ENCODE data around the gene GTF2E1.
"Not testable (repeated sequence)": the region's sequence is repeated elsewhere in the genome, so short reads cannot be mapped to it uniquely, and the experiment has no call there.

The GTF2E1 gene

DNA sequence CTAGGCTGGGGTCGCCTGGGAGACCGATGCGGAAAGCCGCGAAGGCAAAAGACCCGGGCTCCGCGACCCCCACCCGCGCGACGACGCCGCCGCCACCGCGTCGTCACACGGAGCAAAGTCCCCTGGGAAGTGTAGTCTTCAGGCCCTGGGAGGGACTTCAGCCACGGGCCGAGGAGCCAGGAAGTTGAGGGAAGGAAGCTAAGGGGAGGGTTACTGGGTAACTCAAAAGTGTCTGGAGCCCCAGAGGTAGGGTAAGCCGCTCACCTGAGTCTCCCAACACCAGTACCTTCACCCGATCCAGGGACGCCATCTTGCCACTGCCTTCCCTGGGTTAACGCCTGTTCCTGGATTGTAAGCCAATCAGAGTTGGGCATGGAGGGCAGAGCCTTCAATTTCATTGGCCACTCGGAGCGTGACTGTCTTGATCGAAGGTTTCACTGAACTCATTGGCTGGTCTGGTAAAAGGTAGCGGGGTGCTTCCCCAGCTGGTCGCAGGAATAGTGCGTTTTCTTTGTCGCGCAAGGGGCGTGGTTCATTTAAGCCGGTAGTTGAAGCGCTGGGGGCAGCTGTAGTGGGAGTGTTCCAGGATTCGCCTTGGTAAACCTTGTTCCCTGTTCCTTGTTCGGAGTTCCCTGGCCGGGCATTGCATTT is at the start of gene GTF2E1, which contains the start of gene RABL3:
TSS of gene GTF2E1 (plus strand) at position 547 of the 651 bp plus-strand sequence. CDS start 7,809 bp downstream, outside the sequence.
TSS of gene RABL3 (minus strand) at position 319 of the 651 bp plus-strand sequence. CDS start at position 310, 9 bp downstream.
- peak; percentile 96 for DNase-seq

- peak; percentile 80 for DNase-seq
These were observed 48.9 kb upstream of the GTF2E1 start for GRCh38 chr3:120693439-120694171.

DNA sequence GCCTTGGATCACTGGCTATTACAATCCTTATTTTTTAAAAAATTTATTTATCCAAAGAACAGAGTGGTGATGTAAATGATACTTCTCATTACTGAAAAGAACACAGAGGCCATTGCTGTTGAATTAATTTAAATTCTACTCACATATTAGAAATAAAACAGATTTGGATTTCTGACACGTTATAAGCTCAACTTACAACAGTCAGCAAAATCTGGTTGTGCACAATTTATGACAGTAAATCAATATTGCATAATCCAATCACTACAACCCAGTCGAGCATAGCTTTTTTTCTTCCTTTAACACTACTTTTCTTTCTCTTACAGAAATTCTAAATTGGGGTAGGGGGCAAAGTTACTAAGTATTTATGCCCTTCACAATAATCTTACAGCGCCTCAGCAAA is 43.2 kb upstream of the GTF2E1 start:
- no peak for DNase-seq

DNA sequence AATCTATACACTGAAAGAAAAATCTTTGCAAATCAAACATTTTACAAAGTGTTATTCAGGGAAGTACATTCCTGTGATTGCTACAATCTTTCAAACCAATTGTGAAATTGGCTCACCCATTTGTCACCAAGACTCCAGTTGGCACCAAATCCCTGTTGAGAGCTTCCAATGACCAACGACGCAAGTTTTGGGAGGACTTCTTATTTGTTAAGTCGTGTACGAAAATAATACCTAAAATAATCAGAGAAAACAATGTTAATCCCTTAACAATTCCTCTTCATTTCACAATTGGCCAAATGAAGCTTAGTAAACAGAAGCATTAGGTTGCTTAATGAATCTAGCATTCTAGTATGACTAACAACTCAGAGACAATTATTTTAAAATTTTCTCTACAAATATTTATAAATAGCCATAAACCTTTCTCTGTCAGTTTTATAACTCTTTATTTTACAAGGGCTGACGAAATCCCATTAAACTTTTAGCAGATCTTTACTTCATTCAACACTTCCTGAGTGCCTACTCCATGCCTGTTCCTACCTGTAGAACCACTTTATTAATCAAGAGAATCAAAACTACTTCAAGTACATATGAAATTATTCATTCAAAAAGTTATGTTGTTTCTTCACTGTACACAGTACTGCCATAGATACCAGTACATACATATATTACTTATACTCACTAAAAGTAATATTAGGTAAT is 36.5 kb upstream of the GTF2E1 start:
- DNase-seq, result no peak

DNA sequence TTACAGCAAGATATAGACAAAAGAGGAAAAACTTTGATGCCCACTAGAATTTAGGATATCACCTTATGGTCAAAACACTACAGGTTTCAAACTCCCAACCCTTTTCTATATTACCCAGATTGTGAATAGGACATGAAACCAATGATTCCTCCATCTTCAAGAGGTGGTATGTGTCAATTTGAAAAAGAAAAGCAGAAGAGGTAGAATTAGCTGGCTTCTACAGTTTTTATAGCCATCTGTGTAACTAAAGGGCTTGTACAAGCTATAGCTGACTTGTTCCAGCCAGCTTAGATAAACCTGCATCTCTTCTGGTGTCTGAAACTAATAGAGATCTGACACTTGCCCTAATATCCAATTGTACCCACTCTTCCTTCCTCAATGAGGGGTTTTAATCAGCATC is 35.6 kb upstream of the GTF2E1 start:
- no peak for DNase-seq

DNA sequence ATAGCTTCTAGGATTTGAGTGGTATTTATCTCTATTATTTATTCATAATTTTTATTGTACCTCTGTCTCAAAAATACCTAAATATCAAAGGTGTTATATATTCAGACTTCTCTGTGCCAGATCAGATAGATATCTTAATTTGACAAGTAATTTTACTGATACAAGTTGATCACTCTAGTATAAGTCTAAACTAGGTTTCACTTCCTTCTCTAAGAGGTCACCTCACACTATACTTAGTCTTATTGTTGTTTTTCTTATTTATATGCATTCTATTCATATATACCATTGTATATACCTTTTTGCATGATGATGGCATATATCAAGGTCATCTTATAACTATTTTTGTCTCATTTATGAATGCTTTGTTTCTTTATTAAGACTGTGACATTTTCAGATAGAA is 34.1 kb upstream of the GTF2E1 start:
- no peak for DNase-seq

DNA sequence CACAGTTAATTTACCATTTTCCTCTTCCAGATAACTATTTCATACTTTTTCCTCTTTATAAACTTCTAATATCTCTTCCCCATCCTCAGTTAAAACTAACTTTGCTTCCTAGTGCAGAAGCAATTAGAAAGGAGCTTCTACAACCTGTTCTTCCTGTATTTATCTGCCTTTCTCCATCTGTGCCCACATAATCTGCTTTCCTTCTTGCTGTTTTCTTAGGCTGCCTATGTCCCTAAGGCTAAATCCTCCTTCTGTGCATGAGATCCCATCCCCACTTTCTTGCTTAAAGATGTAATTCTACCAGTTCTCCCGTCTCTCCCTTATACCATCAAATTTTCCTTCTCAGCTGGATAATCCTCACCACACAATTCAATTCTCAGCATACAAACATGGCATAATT is 32.2 kb upstream of the GTF2E1 start:
- no peak for DNase-seq

GRCh38 chr3:120713262-120713661 is 29.3 kb upstream of the GTF2E1 start:
- DNase-seq, result no peak

DNA sequence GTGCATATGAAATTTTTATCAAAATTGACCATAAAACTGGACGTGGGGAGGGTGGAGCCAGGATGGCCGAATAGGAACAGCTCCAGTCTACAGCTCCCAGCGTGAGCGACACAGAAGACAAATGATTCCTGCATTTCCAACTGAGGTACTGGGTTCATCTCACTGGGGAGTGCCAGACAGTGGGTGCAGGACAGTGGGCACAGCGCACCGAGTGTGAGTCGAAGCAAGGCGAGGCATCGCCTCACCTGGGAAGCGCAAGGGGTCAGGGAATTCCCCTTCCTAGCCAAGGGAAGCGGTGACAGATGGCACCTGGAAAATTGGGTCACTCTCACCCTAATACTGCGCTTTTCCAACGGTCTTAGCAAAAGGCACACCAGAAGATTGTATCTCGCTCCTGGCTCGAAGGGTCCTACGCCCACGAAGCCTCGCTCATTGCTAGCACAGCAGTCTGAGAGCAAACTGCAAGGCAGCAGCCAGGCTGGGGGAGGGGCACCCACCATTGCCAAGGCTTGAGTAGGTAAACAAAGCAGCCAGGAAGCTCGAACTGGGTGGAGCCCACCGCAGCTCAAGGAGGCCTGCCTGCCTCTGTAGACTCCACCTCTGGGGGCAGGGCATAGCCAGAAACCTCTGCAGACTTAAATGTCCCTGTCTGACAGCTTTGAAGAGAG is 23.2 kb upstream of the GTF2E1 start:
- not testable (repeated sequence) for DNase-seq

DNA sequence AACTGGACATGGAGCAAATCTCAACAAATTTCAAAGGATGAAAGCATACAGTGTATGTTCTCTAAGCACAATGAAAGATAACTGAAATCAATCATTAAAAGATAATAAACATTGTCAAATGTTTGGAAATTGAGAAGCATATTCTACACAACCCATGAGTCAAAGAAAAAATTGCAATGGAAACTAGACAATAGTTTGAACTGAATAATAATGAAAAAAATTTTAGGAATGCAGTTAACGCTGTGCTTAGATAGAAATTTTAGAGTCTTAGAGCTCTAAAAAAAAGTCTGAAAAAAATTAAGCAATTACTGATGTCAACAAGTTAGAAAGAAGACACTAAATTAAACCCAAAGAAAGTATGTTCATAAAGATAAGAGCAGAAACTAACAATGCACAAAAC is 15.8 kb upstream of the GTF2E1 start:
- DNase-seq, result no peak

GRCh38 chr3:120730576-120731542 is 11.7 kb upstream of the GTF2E1 start:
- no peak for DNase-seq

DNA sequence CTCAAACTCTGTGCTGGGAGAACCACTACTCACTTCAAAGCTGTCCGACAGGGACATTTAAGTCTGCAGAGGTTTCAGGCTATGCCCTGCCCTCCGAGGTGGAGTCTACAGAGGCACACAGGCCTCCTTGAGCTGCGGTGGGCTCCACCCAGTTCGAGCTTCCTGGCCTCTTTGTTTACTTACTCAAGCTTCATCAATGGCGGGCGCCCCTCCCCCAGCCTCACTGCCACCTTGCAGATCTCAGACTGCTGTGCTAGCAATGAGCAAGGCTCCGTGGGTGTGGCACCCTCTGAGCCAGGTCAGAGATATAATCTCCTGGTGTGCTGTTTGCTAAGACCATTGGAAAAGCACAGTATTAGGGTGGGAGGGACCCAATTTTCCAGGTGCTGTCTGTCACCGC is 4.5 kb upstream of the GTF2E1 start:
- not testable (repeated sequence) for DNase-seq

- DNase-seq, result no peak
These were observed 1.2 kb upstream of the GTF2E1 start for GRCh38 chr3:120741320-120741719.

DNA sequence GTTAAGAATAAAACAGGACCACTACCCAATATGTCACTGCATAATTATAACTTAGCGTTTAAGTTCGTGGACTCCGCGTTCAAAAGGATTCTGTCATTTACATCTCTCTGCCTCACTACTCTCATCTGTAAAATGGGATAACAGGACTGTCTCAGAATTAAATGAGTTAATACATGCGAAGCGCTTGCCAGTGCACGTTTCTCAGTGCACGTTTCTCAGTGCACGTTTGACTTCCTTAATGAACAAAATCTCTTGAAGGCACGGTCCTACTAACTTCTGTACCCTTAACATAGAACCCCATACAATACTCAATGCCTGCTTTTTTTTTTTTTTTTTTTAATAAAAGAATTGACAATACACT is 727 bp upstream of the GTF2E1 start:
- DNase-seq, result no peak

DNA sequence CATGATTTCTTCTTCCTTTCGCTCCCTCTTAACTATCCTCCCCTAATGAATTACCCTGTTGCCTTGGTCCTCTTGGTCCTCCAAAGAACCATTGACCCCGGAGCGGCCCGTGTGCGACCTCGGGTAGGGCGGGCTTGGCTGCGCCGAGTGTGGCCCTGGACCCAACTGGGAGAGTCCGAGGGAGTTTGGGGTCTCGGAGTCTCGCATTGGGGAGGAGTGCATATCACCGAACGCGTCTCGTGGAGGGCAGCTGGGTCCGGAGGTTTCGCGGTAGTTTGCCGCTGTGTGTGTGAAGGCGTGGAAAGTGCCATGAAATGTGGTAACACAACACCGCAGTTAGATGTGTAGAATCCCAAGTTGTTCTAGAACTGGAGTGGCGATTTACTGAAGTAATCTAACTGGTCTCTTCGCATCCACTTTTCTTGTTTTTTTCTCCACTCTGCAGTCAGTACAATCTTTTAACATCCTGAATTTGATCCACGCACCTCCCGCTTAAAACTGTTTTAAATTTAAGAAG is 363 bp downstream of the GTF2E1 start:
- DNase-seq, result no peak

DNA sequence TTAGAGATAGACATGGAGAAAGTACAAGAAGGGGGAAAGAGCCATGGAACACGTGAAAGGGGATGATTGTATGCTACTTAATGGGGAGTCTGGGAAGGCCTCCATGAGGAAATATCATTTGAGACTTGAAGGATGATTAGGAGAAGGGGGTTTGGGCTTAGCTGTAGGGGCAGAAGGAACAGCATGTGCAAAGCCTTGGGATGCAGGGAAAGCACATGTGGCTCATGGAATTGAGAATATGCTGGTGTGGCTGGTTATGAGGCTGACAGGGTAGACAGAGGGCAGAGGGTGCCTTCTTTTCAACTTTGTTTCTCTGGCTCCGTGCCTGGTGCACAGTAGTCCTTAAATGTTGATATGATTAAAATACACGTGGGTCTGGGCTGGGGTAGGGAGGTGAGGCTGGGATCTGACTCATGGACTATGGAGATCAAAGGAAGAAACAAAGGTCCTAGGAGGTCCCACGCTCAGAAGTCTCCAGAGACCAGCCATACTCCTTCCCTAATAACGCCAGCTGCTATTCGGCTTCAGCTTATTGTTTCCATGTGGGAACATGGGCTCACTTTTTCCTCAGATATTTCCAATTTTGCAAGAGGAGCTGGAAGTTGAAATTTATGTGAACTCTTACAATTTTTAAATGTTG is 1.1 kb downstream of the GTF2E1 start:
- no peak for DNase-seq

DNA sequence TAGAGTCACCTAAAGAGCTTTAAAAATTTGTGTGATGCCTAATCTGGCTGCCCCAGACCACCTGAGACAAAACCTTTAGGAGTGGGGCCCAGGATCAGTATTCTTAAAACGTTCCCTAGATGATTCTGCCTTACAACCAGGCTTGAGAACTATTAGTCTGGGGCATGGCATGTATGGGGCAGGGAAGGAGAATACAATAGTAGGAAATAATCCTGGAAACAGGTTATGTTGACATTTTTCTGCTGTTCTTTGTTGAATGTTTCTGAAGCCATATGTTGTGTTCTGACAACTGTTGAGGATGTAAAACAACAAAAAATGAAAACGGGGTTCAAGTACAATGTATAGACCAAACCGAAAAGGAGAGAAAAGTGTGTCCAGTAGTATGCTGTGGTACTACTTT is 2.9 kb downstream of the GTF2E1 start:
- no peak for DNase-seq

GRCh38 chr3:120749843-120750242 is 7.3 kb downstream of the GTF2E1 start:
- no peak for DNase-seq

- no peak for DNase-seq
These were observed 9.7 kb downstream of the GTF2E1 start for GRCh38 chr3:120752230-120752629.

DNA sequence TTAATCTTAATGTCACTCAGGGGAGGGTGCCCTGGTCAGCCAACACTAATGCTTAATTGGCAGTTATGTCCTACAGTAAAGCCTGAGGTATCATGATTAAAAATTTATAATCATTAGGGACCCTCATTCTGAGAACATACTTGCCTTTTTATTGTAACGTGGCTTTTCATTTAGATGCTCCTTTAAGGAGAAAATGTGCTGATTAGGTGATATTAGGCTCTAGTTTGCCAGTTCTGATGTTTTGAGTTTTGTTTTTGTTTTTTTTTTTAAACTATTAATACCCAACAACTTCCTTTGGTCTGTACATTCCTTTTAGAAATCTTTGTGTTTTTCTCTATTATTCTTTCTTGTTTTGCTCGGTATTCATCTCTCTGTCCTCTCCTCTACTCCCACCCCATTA is 10.3 kb downstream of the GTF2E1 start:
- DNase-seq, result no peak

DNA sequence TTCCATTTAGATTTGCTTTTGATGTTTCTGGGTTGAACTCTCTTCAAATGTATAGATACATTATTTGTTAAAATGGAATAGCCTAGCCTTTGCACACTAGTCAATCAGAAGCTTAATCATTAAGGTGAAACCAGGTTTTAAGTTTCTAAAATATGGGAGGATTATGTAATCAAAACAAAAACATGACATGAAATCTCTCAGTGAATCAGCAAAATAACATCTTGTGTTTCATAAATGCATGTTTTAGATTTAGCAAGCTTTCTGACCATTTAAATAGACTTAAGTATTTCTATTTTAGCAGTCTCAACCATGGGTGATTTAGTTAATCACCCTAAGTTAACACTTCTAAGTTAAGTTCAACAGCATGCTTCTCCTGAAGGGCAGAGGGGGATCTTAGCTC is 11.3 kb downstream of the GTF2E1 start:
- DNase-seq, result no peak

Data from NCI-H748 treated with DMSO at 0.1 percent for 48 hours (cell line).